Testis (tissue), 3 donors: ENCODE measurements around the gene MAML3. TPM values are rescaled to one million over a fixed set of nuclear protein-coding genes. Genes with fewer than 3 reads are reported as not detected.

ENCODE experiments used
- DNase-seq: peaks from one replicate; pipeline ENCODE4 v3.0.0-alpha.2; 2019
- H3K27ac ChIP-seq, 2 donors: fragments of 200-600 bp; sonication (generic); one replicate each; pipeline ENCODE4 v1.5.1; 2019
- H3K27me3 ChIP-seq: fragments of 200-600 bp; sonication (generic); one replicate; pipeline ENCODE4 v1.5.1; 2019
- H3K36me3 ChIP-seq: fragments of 200-600 bp; sonication (generic); one replicate; pipeline ENCODE4 v1.5.1; 2017; ENCODE audit warnings: low read depth; ENCODE audit errors: missing control alignments
- H3K4me1 ChIP-seq: fragments of 200-600 bp; sonication (generic); one replicate; pipeline ENCODE4 v1.5.1; 2019
- H3K4me3 ChIP-seq, 2 donors: fragments of 200-600 bp; sonication (generic); one replicate each; pipeline ENCODE4 v1.5.1; 2017 to 2019
- H3K9me3 ChIP-seq: fragments of 200-600 bp; sonication (generic); one replicate; pipeline ENCODE4 v1.5.1; 2017
- POLR2A ChIP-seq: fragments of 450-650 bp; IDR thresholded peaks from one replicate; pipeline ENCODE4 v1.6.1; 2017; ENCODE audit warnings: antibody characterized with exemption, mild to moderate bottlenecking, moderate library complexity
- WGBS, 2 donors: methylation state at CpG; one replicate each; pipeline ENCODE4 v1.1.5; 2018; 5-methylcytosine and 5-hydroxymethylcytosine counted together
- intact Hi-C: fragments of 100-400 bp; cut with DNase I; formaldehyde crosslinking; loops from one replicate; pipeline ENCODE4 v1.15.1; 2023; ENCODE audit warnings: low total_unique reads
- polyA plus RNA-seq: library from polyadenylated mRNA; stranded (reverse); fragments of 350-450 nt; fragmentation: Illumina TruSeq; extraction: RNeasy Lipid Tissue Mini Kit (QIAGEN cat#74804); gene quantifications from one replicate; pipeline ENCODE4 v1.2.3, GENCODE V29; 2014; ENCODE audit warnings: low read depth, low replicate concordance; ENCODE audit not compliant: insufficient read depth
- total RNA-seq, 2 donors: library from RNA; depleted of rRNA; stranded (reverse); fragments of >200 nt; gene quantifications; one replicate each; pipeline ENCODE4 v1.2.3, GENCODE V29; 2016
- TF ChIP-seq, protein P1 (sequence below), 3 experiments: fragments of 450-650 bp in 2 of 3; fragments of 200-600 bp in 1 of 3; sonication (generic) in 1 of 3; IDR thresholded peaks; one replicate each; pipeline ENCODE4 v1.5.1; 2016 to 2019; ENCODE audit warnings: antibody characterized with exemption in 3 of 3, mild to moderate bottlenecking in 2 of 3, moderate library complexity in 1 of 3

MAML3 gene
- total and polyA plus RNA-seq, 3 donors from 2014 or later: 7.6 to 21.2 (median 18.8) TPM

GRCh38 chr4:139889264-139889663 is 264.7 kb downstream of the MAML3 start:
- H3K27ac ChIP-seq: no peak overlapping the region
- TF ChIP-seq, protein P1, sequence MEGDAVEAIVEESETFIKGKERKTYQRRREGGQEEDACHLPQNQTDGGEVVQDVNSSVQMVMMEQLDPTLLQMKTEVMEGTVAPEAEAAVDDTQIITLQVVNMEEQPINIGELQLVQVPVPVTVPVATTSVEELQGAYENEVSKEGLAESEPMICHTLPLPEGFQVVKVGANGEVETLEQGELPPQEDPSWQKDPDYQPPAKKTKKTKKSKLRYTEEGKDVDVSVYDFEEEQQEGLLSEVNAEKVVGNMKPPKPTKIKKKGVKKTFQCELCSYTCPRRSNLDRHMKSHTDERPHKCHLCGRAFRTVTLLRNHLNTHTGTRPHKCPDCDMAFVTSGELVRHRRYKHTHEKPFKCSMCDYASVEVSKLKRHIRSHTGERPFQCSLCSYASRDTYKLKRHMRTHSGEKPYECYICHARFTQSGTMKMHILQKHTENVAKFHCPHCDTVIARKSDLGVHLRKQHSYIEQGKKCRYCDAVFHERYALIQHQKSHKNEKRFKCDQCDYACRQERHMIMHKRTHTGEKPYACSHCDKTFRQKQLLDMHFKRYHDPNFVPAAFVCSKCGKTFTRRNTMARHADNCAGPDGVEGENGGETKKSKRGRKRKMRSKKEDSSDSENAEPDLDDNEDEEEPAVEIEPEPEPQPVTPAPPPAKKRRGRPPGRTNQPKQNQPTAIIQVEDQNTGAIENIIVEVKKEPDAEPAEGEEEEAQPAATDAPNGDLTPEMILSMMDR (IDR thresholded peaks at IDR 0.05): no peak
- TF ChIP-seq POLR2A: no peak
- DNase-seq: no peak

DNA sequence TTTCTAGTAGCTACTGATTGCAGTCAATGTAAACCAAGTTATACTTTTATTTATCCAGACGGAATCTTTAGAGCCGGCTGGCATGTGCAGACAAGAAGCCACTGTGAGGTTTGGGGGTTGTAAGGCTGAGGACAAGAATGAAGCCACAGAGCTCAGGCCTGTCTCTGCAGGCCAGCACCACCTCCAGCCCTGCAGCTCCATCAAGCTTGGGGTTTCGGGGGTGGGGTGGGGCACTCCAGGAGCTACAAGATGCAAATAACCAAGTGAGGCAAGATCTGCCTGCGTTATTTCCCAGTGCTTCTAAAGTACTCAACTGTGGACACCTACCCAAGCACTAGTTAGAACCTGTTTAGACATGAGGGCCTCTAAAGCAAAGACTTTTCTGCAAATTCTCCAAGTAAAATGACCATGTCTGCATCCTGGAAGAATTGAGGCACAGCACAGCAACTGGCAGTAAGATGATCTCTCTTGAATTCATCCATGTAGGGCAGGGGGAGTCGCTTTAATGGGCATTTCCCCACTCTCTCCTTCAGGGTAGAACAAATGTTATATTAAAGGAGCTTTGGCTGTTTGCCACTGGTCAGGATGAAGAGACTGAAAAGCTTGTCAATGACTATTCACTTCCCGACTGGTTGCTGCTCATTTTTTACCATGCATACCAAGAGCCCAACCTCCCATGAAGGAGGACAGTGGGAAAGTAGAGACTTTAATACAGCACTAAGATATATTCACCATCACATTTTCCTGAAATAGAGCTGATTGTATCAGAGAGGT is 265.8 kb downstream of the MAML3 start:
- no peak for TF ChIP-seq POLR2A
- Histone ChIP-seq H3K9me3 (no peaks in the 10 kb centered on the region), H3K4me1 (peaks cover 19% of the 10 kb centered on the region), H3K4me3 (no peak overlapping the region), H3K27ac (no peak overlapping the region), H3K27me3 (no peaks in the 10 kb centered on the region), H3K36me3 (no peaks in the 10 kb centered on the region)
- 73 to 81% methylated on average over 6 of the region's 6 CpGs for WGBS, 2 donors
- intact Hi-C loops: no loop called here
- no peak for DNase-seq

More at GRCh38 chr4:139889264-139889663, 264.7 kb downstream of the MAML3 start:
- H3K4me1 ChIP-seq: peaks cover 19% of the 10 kb centered on the region
- 81 to 83% methylated on average over 8 of the region's 8 CpGs for WGBS, 2 donors
- no peaks in the 10 kb centered on the region for H3K27me3 ChIP-seq
- intact Hi-C loops: no loop called here
- no peaks in the 10 kb centered on the region for H3K36me3 ChIP-seq
- H3K4me3 ChIP-seq: no peak overlapping the region
- no peaks in the 10 kb centered on the region for H3K9me3 ChIP-seq

GRCh38 chr4:139887376-139887802 is 266.6 kb downstream of the MAML3 start:
- Histone ChIP-seq H3K9me3 (no peaks in the 10 kb centered on the region), H3K27ac (peak overlapping the region; percentile 34 to 41), H3K36me3 (no peaks in the 10 kb centered on the region), H3K4me1 (peaks cover 19% of the 10 kb centered on the region), H3K27me3 (no peaks in the 10 kb centered on the region), H3K4me3 (no peak overlapping the region)
- intact Hi-C loops: no loop called here
- 31 to 51% methylated on average over 4 of the region's 4 CpGs for WGBS, 2 donors
- no peak for TF ChIP-seq POLR2A
- TF ChIP-seq, protein P1 (IDR thresholded peaks at IDR 0.05): no peak
- no peak for DNase-seq

DNA sequence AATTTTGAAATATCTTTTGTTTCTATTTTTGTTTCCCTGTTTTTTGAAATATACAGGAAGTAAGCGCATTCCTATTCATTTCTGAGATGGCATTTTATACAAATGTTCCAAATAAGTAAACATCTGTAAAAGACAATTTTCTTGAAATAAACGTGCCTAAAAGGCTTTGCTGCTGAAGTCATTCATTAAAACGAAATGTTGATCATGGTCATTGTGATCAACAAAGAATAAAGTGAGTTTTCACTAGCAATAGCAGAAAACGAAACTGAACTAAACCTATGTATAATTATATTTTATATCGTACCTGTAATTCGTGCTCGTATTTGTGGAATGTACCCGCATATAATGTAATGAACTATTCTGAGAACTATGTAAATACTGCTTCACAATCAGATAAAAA is 267.2 kb downstream of the MAML3 start:
- 46 to 47% methylated on average over 8 of the region's 8 CpGs for WGBS, 2 donors
- intact Hi-C loops: no loop called here
- TF ChIP-seq, protein P1 (IDR thresholded peaks at IDR 0.05): no peak
- TF ChIP-seq POLR2A: no peak
- Histone ChIP-seq H3K27ac (peak overlapping the region; percentile 34 to 41), H3K36me3 (no peaks in the 10 kb centered on the region), H3K4me3 (peak overlapping the region in 1 of 2 donors; percentile 11), H3K27me3 (no peaks in the 10 kb centered on the region), H3K4me1 (peaks cover 19% of the 10 kb centered on the region), H3K9me3 (no peaks in the 10 kb centered on the region)
- DNase-seq: no peak

DNA sequence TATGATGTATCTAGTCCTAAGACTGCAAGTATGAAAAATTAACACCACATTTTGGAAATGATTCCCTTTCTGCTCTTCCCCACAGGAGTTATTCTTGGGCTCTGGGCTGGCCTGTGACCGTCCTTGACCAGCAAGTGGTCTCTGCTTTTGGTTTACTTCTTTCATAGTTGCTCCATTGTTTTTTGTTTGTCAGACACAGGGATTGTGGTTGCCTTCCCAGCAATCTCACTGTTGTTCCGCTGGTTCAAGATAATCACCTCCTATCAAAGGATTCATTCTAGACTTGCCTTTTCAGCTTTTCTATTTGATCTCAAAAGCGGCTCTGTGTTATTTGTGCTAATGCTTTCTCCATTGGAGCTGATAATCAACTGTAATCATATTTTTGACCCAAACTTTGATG is 269.5 kb downstream of the MAML3 start:
- TF ChIP-seq, protein P1 (IDR thresholded peaks at IDR 0.05): no peak
- TF ChIP-seq POLR2A: no peak
- 52 to 80% methylated on average over 3 of the region's 3 CpGs for WGBS, 2 donors
- Histone ChIP-seq H3K27ac (peak overlapping the region; percentile 12 to 54), H3K4me1 (peaks cover 19% of the 10 kb centered on the region), H3K4me3 (no peak overlapping the region), H3K27me3 (no peaks in the 10 kb centered on the region), H3K36me3 (no peaks in the 10 kb centered on the region), H3K9me3 (no peaks in the 10 kb centered on the region)
- intact Hi-C loops: no loop called here
- peak; percentile 66 for DNase-seq
